ENCODE results near the gene LAMTOR5.

The LAMTOR5 gene

DNA sequence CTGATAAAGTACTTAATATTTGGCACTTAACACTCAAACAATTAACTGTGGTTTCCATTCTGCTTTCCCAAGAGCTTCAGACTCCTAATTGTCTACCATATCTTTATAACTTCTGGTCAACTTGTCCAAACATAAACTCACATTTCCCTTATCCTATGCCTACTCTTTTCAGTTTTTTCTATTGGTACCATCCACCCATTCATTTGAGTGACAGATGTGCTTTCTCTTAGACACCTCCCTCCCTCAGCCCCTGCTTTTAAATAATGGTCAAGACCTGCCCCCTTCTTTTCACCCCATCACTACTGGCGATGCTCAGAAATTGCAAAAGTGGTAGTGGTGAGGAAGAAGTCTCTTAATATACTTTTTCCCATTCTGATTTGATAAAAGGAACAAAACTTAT lies 22.1 kb downstream of the LAMTOR5 start:
- no peak for DNase-seq

GRCh38 chr1:110384581-110385321 lies 22.7 kb downstream of the LAMTOR5 start:
- no peak for DNase-seq

- DNase-seq: peak in 2 of 6 experiments; percentile 15 to 18
Measured at GRCh38 chr1:110383251-110383990, 24.1 kb downstream of the LAMTOR5 start.

DNA sequence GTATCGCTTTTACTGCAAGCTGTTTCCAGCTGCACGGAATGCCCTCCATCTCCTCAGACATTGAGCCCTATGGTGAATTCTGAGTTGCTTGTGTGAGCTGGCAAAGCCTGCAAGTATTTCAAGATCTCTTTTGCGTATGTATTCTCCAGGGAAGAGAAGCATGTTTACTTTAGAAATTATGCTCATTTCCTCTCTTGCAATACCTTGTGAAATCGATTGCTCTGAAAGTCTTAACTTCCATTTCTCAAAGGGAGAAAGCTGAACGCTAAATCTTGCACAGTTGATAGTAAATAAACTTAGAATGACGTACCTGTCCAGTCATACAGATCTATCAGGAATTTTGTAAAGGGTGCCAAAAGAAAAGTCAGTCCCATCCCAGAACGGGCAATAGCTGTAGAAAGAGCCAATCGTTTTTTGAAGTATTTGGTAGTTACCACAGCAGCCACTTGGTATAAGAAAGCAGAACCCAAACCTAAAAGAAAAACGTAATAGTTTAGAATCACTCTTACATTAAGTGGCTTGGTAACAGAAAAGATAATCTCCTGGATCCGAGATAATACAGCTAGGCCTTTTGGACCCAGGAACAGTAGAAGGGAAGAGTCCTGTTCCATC lies 26.7 kb downstream of the LAMTOR5 start:
- DNase-seq: no peak

- DNase-seq: no peak
Measured at GRCh38 chr1:110375490-110375889, 32.0 kb downstream of the LAMTOR5 start.

- no peak for DNase-seq
Measured at GRCh38 chr1:110370827-110371226, 36.7 kb downstream of the LAMTOR5 start.

- no peak for DNase-seq
Measured at GRCh38 chr1:110364221-110364620, 43.3 kb downstream of the LAMTOR5 start.

DNA sequence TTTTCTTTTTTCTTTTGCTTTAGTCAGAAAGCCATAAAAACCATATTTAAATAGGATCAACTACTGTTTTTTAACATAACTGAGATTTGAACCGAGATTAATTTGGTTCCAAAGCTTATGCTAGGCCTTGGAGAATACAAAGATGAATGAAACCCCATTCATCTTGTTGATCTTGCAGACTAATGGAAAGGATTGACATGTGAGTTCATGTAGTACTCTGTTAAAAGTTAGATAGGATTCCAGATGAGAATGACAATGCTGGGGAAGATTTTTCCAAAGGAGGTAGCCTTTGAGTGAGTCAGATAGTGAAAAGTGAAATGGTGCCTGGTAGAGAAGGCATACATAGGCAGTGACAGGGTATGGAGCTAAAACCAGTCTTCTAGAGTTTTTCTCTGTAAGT lies 45.6 kb downstream of the LAMTOR5 start:
- DNase-seq: no peak

- no peak for DNase-seq
Measured at GRCh38 chr1:110360431-110360830, 47.1 kb downstream of the LAMTOR5 start.

- no peak for DNase-seq
Measured at GRCh38 chr1:110356379-110356778, 51.1 kb downstream of the LAMTOR5 start.

DNA sequence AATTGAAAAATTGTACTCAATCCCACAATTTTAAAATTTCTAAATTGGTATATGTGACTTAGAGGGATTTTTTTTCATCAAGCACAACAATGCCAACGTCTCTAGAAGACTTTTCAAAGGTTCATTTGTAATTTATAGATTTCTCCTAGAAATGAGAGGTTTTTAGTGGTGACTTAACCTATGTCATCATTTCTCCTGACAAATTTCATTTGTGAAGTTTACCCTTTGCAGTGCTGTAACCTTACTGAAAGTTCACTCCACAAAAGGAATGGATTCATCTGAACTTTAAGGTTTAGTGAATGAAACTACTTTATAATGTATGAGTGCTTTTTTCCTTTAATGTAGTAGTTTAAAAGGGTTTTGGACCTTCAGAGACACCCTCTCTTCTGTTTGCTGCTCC lies 52.2 kb downstream of the LAMTOR5 start:
- no peak for DNase-seq

All from stimulated activated naive CD4-positive, alpha-beta T cell (primary cell).